Activated CD8-positive, alpha-beta memory T cell treated with anti-CD3 and anti-CD28 coated beads for 4 hours (primary cell): ENCODE measurements around the gene ELAVL1.
"Not testable (repeated sequence)": the region's sequence is repeated elsewhere in the genome, so short reads cannot be mapped to it uniquely, and the experiment has no call there.

ENCODE experiments used
- DNase-seq, 2 donors: peaks; one replicate each; pipeline ENCODE4 v3.0.0-alpha.2; 2020; ENCODE audit warnings: low read depth in 2 of 2

Gene ELAVL1

GRCh38 chr19:8005534-8006256, at the start of gene ELAVL1:
Gene ELAVL1, minus strand, starts transcription at chr19:8005641. Its CDS starts 13,826 bp downstream, at chr19:7991815.
- peak; percentile 69 to 74 for DNase-seq

GRCh38 chr19:8054169-8054568, 48.7 kb upstream of the ELAVL1 start:
- DNase-seq: no peak

DNA sequence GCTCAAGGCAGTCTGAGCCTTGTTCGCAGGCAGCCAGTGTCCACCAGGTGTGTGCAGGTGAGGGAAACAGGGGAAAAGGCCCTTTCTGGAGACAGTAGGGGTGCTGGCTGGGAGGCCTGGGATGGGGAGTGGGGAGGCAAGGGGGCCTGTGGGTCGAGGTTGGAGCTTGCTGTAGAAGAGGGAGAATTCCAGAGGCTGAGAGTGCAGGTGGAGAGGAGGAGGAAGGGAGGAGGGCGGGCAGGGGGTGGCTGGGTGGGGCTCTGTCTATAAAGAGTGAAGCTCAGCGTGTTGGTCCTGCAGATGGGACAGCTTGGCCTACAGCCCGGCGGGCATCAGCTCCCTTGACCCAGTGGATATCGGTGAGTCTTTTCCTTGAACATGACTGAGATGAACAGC, 47.0 kb upstream of the ELAVL1 start, which contains the start of gene CCL25:
TSS of gene CCL25 (plus strand) at position 297 of the 396 bp plus-strand sequence. CDS start 290 bp downstream, outside the sequence.
- DNase-seq: no peak

DNA sequence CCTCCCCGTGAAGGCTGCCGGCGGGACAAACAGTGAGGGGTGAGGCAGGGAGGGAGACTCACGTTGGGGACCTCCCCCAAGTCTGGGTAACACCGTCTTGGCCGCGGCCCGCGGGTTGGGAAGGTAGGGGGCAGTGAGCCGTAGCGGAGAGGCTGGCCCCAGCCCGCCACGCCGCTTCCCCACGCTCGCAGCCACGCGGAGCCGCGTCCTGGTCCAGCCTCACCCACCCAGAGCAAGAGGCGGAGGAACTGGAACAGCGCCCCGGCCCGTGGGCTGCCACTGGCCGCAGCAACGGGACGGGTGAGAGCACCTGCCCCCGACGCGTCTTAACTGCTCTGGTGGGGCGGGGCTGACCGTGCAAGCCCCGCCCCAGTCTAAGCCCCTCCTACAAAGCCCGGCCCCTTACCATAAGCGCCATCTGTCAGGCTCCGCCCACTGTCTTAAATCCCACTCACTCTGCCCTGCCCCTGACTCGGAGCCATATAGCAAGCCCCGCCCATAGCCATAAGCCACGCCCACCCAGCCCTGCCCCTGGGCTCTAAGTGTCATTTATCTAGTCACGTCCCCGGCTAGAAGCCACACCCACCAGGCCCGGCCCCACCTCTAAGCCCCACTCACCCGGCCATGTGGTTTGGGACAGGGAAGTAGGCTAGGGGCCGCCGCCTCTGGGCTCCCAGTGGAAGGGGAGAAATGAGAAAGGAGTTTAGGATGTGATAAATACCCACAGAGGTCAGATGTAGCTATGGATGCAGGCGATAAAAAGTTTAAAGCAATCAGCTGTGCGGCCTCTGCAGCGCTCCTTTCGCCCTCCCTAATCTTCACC, 45.0 kb upstream of the ELAVL1 start:
- peak; percentile 73 to 77 for DNase-seq

- DNase-seq: no peak
Measured at GRCh38 chr19:8046569-8047165, 41.2 kb upstream of the ELAVL1 start.

GRCh38 chr19:8045872-8046568, 40.6 kb upstream of the ELAVL1 start:
- no peak for DNase-seq

GRCh38 chr19:8044018-8044417, 38.6 kb upstream of the ELAVL1 start:
- no peak for DNase-seq

DNA sequence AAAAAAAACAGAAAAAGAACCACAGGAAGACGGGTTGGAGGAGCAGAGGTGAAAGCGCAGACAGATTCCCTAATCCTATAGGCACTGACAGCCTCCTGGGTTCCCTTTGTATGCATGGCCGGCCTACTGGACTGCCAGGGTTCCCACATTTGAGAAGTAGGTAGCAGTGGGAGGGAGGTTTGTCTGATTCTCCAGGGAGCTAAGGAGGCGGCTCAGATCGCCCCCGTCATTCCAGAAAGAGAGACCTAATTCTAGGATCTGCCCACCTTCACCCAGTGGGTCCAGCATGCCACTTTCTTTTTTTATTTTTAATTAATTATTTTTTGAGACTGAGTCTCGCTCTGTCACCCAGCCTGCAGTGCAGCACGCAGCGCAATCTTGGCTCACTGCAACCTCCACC, 37.5 kb upstream of the ELAVL1 start:
- no peak for DNase-seq

- no peak for DNase-seq
Measured at GRCh38 chr19:8041531-8041931, 36.1 kb upstream of the ELAVL1 start.

DNA sequence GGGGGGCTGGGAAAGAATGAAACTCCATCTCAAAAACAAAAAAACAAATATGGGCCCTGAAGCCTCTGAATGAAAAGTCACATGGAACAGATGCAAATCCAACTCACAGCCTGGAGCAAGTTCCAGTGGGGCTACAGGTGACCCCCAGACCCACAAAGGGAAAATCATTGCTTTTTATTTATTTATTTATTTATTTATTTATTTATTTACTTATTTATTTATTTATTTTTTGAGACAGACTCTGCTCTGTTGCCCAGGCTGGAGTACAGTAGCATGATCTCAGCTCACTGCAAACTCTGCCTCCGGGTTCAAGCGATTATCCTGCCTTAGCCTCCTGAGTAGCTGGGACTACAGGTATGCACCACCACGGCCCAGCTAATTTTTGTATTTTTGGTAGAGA, 33.8 kb upstream of the ELAVL1 start:
- DNase-seq: no peak

- DNase-seq: no peak
Measured at GRCh38 chr19:8038815-8039214, 33.4 kb upstream of the ELAVL1 start.

DNA sequence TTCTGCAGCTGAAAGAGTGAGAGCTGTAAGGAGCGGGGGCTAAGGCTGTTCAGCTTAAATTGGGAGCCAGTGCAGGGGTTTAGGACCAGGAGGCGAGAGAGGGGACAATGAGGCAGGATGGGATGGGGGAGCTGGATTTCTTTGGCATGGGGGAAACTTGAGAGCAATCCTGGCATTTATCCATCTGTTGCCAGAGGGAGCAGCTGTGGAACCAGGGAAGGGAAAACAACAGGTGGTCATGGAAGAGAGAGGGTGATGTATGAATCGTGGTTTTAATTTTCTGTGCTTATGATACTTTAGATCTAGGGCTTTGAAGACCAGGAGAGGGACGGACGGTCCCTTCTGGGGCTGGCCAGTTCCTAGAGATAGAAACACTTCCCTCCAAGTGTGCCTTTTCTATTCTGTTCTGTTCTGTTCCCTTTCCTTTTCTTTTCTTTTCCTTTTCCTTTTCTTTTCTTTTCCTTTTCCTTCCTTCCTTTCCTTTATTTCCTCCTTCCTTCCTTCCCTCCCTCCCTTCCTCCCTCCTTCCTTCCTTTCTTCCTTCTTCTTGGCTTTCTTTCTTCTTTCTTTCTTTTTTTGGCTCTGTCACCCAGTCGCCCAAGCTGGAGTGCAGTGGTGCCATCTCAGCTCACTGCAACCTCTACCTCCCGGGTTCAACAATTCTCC, 31.1 kb upstream of the ELAVL1 start:
- no peak for DNase-seq

GRCh38 chr19:8034178-8034525, 28.7 kb upstream of the ELAVL1 start:
- no peak for DNase-seq

DNA sequence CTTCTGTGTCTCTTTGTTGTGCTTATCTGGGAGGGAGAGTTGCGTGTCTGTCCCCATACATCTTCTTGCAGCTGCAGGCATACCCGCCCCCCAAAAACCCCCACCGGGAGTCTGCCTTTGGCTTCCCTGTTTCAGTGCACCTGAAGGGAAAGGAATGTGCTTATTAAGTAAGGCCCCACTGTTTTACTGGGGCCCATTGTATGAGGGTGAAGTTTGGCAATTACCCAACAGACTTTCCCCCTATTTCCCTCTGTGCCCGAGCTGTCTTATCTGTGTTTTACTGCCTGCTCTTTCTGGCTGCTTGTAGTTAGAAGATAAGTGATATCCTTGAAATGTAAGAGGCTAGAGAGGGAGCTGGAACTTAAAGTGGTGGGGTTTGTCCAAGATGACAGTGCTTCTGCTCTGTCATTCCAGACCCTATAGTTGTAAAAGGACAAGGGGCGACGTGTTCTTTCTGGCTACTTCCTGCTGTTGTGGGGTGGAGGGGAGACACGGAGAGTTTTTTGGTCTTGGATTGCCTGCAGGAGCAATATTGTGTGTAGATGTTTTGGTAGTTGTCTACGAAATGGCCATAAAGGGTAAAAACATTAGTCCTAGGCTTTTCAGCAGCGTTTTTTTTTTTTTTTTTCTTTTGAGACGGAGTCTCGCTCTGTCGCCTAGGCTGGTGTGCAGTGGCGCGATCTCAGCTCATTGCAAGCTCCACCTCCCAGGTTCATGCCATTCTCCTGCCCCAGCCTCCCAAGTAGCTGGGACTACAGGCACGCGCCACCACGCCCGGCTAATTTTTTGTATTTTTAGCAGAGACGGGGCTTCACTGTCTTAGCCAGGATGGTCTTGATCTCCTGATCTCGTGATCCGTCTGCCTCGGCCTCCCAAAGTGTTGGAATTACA, 28.1 kb upstream of the ELAVL1 start:
- not testable (repeated sequence) for DNase-seq

DNA sequence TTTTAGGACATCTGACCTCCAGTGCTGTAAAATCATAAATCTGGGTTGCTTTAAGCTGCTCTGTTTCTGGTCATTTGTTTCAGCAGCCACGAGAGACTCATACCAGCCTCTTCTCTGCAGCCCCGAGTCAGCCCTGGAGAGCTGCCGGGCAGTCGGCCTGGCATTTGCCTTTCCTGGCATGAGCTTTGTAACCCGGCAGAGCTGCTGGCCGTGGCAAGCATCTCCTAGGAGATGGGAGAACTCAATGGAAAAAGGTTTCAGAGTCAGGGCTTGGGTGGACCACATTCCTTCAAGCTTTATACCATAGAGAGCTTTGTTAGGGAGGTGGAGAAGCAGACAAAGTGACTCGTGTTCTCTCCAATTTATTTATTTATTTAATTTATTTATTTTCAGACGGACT, 25.5 kb upstream of the ELAVL1 start:
- DNase-seq: no peak

GRCh38 chr19:8028951-8029491, 23.6 kb upstream of the ELAVL1 start:
- DNase-seq: no peak

- DNase-seq: no peak
Measured at GRCh38 chr19:8025316-8025715, 19.9 kb upstream of the ELAVL1 start.

- not testable (repeated sequence) for DNase-seq
Measured at GRCh38 chr19:8024256-8024655, 18.8 kb upstream of the ELAVL1 start.

- no peak for DNase-seq
Measured at GRCh38 chr19:8023371-8023770, 17.9 kb upstream of the ELAVL1 start.

DNA sequence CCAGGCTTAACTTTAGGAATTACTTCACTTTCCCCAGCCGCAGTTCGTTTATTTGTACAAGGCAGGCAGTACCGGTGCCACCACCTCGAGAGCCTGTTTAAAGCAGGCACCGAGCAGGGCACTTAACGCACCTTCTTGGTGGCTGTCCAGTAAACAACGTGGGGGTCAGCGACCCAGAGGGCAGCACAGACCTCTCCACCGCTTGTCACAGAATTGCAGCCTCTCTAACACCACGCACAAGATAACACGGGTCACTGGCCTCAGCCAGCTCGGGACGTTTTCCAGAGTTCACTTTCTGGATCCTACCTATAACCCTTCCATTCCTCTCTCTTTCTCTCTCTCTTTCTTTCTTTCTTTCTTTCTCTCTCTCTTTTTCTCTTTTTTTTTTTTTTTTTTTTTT, 16.8 kb upstream of the ELAVL1 start:
- no peak for DNase-seq
